D721Med (cell line): ENCODE measurements around the gene RAB11A.

Source experiments
- DNase-seq: peaks from one replicate; pipeline ENCODE4 v3.0.0; 2011; ENCODE audit warnings: low spot score; ENCODE audit not compliant: insufficient read length
- FAIRE-seq: peaks from 2 replicates; lab custom pipeline; 2011; peaks lifted over from hg19 to GRCh38; lab: Jason Lieb, UNC
- CTCF ChIP-seq: IDR thresholded peaks from 2 replicates; pipeline ENCODE4 v1.5.1; 2012; ENCODE audit warnings: mild to moderate bottlenecking, control low read depth; ENCODE audit not compliant: insufficient read depth; ENCODE audit errors: missing control alignments

Gene RAB11A

DNA sequence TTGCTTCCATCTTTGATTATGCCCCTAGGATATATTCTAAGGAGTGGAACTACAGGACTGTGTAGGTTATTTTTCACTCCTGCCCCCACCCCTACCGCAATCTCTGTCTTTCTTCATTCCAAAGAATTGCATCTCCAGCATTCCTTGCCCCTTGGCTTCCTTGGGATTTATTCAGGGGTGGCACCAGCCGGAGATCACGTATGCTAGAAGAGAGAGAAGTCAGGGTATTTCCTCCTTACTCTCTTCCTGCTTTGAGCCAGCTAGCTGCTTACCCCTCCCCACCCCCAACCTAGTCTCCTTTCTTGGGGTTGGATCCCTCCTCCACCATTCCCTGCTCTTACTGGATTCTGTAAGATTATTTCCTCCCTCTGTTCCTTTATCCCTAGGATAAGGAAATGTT is 42.2 kb upstream of the RAB11A start:
- TF ChIP-seq CTCF = no peak
- DNase-seq = no peak
- FAIRE-seq = no peak

GRCh38 chr15:65828585-65828984 is 40.7 kb upstream of the RAB11A start:
- no peak for FAIRE-seq
- TF ChIP-seq CTCF = no peak
- no peak for DNase-seq

DNA sequence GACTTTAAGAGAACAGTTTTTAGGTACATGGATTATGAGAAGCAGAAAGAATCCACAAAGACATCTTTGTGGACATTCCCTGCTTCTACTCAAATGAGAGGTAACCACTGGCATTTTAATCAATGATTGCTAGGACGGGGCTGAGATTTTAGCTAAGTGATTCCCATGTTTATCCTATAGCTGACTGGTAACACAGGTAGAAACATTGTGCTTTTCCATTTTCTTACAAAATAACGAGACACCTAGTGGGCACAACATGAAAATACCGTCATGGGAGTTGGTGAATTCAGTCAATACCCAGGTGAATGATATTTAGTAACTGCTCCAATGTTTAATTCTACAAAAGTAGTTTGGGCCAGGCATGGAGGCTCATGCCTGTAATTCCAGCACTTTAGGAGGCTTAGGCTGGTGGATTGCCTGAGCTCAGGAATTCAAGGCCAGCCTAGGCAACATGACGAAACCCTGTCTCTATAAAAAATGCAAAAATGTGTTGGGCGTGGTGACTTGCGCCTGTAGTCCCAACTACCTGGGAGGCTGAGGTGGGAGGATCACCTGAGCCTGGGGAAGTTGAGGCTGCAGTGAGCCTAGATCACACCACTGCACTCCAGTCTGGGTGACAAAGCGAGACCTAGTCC is 40.0 kb upstream of the RAB11A start:
- no peak for FAIRE-seq
- peak; percentile 59 for TF ChIP-seq CTCF
- DNase-seq = no peak

DNA sequence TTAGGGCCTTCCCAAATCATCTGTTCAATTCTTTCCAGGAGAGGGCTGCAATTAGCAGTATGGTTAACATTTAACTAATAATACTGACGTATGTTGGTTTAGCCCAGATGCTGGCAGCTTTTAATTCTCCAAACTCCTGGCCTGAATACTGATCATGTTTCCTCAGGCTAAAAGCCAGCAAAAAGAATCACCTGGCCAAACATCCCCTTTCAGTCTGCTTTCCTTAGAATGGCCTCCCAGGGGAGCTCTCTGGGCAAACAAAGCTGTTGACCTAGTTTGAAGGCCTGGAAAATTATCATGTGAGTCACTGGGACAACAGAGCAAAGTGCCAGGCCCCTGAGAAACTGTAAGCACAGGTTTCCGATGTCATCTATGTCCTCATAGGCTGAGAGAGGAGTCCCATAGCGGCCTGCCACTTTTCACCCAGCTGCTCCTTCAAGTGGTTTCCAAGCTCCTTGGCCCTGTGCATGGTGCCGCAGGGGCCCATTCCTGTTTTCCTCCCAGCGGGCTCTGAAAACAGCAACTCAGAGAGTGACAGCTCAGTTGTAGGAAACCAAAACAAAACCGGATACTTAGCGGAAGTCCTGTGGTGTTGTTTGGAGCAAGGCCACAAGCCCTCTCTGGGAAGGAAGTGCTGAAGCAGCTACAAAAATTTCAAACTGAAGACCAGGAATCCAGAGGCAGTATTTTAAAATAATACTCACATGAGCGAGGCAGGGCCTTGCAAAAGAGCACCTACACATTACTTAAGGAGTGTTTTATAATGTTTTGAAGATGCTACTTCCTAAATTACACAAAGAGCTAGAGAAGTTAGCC is 36.5 kb upstream of the RAB11A start:
- TF ChIP-seq CTCF = no peak
- no peak for FAIRE-seq
- DNase-seq = no peak

GRCh38 chr15:65833501-65834205 is 35.6 kb upstream of the RAB11A start:
- DNase-seq (no peak), FAIRE-seq (no peak)
- no peak for TF ChIP-seq CTCF

- FAIRE-seq (no peak), DNase-seq (no peak)
- no peak for TF ChIP-seq CTCF
Observed at GRCh38 chr15:65834603-65835282, 34.5 kb upstream of the RAB11A start.
